GM21786 (cell line): ENCODE results near the gene TSPYL2.

Source experiments
- ATAC-seq: cut with Tn5 transposase; IDR thresholded peaks from one replicate; pipeline ENCODE4 v1.9.1; 2021; ENCODE audit not compliant: unreplicated experiment

Gene TSPYL2

DNA sequence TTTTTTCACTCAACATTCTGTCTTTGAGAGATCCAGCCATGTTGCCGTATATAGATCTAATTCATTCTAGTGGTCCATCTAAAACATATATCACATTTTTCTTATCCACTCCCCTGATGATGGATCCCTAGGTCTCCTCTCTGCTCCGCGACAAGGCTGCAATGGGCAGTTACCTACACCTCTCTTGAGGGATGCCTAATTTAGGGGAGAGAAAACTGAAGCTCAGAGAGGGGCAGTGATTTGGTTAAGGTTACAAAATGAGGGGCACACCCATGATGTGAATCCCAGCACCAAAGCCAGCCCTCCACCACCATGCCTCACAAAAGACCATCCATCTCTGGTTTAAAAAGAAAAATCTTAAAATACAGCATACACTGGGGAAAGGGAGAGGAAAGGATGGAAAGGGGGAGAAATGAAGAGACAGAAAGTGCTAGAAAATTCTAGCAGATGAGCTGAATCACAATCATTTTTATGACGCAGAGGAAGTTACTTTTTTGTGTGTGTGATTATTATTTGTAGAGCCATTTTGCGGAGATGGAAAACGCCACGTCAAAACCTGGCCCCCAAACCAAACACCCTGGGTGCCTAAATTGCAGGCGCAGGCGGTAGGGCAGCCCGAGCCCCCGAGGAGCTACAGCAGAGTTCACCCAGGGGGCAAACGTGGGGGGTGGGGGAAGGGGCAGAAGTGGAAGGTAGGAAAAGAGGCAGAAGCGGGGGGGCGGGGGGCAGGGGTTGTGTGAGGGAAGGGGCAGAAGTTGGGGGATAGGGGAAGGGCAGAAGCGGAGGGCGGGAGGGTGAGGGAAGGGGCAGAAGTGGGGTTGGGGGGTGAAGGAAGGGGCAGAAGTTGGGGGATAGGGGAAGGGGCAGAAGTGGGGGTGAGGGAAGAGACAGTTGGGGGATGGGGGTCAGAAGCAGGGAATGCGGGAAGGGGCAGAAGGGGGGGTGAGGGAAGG lies 1.3 kb upstream of the TSPYL2 start:
- ATAC-seq, result no peak

GRCh38 chrX:53082773-53083616 lies 828 bp downstream of the TSPYL2 start:
- no peak for ATAC-seq

DNA sequence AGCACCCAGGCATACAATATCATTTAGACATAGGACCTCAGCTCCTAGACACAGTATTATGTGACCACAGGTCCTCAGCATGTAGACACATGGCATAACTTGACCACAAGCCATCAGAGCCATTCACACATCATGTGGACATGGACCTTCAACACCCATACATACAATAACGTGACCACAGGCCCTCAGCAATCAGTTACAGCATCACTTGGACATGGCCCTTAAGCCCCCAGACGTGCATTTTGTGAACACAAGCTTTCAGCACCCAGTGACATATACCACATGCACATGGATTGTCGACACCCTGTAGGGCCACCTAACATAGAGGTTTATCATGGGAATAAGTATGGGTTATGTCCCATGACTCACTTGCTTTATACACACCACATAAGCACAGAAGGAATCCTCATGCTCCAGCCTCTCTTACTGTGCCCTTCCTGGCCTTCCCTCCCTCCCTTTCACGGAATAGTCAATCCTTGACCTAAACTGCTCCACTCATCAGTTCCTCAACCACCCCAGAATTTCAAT lies 1.9 kb downstream of the TSPYL2 start:
- ATAC-seq, result no peak

DNA sequence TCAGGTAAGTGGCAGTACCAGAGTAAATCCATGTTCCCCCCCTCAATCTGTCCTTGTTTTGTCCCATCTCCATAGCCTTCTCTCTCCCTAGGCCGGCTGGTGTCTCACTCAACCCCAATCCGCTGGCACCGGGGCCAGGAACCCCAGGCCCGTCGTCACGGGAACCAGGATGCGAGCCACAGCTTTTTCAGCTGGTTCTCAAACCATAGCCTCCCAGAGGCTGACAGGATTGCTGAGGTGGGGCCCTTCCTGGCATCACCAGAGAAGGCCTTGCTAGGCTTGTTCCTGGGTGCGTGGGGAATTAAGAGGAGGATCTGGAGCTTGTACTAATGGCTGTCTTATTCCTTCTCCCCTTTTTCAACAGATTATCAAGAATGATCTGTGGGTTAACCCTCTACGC lies 2.7 kb downstream of the TSPYL2 start:
- no peak for ATAC-seq

DNA sequence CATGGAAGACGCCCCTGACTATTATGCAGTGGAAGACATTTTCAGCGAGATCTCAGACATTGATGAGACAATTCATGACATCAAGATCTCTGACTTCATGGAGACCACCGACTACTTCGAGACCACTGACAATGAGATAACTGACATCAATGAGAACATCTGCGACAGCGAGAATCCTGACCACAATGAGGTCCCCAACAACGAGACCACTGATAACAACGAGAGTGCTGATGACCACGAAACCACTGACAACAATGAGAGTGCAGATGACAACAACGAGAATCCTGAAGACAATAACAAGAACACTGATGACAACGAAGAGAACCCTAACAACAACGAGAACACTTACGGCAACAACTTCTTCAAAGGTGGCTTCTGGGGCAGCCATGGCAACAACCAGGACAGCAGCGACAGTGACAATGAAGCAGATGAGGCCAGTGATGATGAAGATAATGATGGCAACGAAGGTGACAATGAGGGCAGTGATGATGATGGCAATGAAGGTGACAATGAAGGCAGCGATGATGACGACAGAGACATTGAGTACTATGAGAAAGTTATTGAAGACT lies 3.6 kb downstream of the TSPYL2 start:
- no peak for ATAC-seq

DNA sequence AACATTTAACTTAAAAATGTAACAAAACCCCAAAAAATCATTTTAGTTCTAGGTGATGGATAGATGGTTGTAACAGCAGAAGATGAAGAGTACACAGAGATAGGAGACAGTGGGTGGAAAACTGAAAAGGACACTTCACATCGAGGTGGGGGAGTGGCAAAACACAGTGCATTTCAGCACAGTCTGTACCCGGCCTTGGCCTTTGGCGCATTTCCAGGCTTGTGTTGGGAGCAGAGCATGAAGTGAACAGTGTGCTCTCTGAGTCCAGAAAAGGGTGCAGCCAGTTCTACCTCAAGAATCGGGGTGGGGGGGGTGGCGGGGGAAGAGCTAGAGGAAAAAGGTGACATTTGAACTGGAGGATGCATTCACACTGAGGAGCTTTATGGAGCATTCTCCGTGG lies 4.3 kb downstream of the TSPYL2 start:
- ATAC-seq, result no peak

GRCh38 chrX:53087388-53087831 lies 5.2 kb downstream of the TSPYL2 start:
- no peak for ATAC-seq

- peak; percentile 49 for ATAC-seq
These were observed 6.2 kb downstream of the TSPYL2 start for GRCh38 chrX:53088136-53088974.

- ATAC-seq, result no peak
These were observed 7.2 kb downstream of the TSPYL2 start for GRCh38 chrX:53089224-53089842.

DNA sequence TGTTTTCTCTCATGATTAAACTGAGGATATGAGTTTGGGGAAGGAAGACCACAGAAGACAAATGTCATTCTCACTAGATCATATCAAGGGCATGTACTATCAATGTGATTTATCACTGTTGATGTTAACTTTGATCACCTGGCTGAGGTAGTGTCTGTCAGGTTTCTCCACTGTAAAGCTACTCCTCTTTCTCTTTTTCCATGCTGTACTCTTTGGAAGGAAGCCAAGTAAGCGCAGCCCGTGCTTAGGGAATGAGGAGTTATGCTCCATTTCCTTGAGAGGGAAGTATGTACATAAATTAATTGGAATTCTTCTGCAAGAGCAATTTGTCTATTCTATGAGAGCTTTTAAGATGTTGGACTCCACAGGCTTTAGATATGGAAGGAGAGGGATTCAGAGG lies 7.8 kb downstream of the TSPYL2 start:
- no peak for ATAC-seq

DNA sequence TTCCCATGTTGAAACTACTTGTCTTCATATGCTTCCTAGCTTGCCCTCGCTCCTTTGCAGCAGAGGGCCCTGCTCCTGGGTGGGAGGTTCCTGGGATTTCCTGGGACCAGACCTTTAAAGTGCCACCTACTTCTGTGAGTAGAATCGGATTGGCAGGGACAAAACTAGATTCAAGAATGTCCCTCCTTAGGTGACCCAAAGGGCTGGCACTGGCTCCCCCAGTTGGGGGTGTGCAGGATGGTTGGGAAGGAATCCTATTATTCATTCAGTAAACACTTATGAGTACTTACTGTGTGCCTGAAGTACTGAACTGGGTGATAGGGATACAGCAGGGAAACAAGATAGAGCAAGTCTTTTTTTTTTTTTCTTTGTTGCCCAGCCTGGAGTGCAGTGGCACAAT lies 9.2 kb downstream of the TSPYL2 start:
- no peak for ATAC-seq

DNA sequence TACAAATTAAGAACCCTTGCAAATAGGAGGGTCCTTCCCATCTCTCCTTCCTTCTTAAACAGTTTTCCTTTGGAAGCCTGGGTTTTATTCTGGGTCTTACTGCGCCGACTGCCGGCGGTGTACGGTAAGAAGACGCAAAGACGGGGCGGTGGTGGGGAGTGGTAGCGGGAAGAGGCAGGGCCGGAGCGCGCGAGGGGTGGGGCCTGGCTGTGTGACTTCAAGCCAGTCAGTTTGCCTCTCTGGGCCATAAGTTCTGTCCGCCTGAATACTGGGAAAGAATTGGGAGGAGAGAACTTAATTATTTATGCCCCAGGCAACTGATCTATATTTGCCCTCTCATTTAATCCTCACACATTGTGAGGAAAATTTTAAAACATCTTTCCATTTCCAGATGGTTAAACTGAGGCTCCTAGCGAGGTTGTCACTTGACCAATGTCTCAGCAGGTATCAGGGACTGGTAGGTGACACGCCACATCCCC lies 11.0 kb downstream of the TSPYL2 start:
- peak; percentile 46 for ATAC-seq

- peak; percentile 79 for ATAC-seq
These were observed 11.8 kb downstream of the TSPYL2 start, which contains the start of gene KANTR for GRCh38 chrX:53093748-53094581. Gene KANTR (plus strand): TSS chrX:53094142. CDS start chrX:53124273, 30,131 bp downstream.

DNA sequence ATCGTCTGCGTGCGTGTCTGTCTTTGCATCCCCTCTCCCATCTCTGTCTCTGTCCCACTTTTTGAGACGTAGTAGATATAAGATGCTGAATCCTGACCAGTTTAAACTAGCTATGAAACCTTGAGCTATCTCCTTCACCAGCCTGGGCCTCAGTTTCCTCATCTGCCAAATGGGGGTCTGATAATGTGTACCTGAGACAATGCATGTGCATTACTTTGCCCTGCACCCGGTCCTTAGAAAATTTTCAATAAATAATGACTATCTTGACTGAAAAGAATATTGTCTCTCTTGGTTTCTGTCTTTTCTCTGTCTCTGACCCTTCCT lies 12.4 kb downstream of the TSPYL2 start:
- ATAC-seq, result no peak

- ATAC-seq, result no peak
These were observed 13.6 kb downstream of the TSPYL2 start for GRCh38 chrX:53095796-53096195.

DNA sequence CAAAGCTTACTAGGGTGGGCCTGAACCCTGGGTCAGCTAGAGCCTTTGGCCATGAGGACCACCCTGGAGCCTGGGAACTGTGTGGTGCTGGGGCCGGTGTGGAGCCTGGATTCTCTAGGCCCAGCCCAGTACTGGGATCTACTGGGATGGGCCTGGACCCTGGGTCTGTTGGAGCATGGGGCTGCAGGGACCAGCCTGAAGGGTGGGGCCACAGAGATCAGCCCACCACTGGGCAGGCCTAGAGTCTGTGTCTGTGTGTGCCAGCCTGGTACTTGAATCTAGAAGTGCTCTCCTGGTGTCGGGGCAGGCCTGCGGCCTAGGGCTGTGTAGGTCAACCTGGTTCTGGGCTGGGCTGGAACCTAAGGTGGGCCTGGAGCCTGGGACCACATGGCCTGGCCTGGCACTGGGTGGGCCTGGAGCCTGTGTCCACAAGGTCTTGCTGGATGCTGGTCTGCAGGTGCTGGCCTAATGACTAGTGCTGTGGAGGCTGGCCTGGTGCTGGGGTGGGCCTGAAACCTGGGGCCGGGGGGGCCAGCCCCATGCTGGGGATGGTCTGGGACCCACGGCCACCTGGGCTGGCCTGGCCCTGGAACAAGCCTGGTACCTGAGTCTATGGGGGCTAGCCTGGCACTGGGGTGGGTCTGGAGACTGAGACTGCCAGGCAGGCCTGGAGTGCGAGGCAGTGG lies 32.8 kb downstream of the TSPYL2 start:
- ATAC-seq, result no peak

DNA sequence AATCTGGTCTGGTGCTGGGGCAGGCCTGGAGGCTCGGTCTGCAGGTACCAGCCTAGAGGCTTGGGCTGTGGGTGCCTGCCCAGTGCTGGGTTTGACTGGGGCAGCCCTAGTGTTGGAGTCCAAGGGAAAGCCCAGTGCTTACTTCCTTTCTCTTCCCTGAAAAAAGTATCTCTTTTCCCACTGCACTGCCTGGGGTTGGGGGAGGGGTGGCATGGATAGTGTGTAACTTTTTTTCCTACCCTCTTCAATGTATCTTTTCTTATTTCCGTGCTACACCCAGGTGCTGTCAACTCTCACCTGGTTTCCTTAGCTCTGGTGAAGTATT lies 33.3 kb downstream of the TSPYL2 start:
- ATAC-seq, result no peak

DNA sequence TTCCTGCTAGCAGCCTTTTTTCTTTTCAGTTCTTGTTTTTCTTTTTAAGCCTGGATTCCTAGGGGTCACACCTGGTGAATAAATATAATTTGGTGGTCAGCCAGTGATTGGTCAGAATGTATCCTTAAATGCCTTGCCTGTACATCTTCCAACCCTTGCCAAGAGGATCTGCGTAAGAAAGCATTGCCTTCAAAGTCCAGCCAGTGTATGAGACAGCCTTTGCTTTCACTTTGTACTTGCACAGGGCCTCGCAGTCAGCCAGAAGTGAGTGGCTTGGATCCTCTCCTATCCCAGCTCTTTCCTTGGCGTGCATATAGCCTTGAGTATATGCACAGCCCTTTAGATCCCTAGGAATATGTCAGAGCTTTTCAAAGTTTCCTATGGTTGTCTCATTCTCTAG lies 33.9 kb downstream of the TSPYL2 start:
- ATAC-seq, result no peak

DNA sequence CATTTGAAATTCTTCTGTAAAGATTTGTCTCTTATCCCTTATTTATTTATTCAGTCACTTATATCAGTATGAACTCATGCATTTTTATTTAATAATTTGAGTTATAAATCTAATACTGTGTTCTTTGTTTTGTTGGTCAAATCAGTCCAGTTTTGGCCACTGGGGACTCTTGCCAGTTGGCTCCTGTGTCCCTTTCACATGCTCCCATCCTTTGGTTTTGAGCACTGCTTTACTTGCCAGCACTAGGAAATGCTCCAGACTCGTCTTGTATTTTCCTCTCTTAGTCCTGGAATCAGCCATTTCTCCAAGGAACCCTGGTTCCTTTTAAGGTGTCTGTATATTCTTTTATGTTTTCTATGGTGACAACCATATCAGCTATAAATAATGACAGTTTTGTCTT lies 39.8 kb downstream of the TSPYL2 start:
- ATAC-seq, result no peak
